ENCODE measurements around the gene KNCN.

DNA sequence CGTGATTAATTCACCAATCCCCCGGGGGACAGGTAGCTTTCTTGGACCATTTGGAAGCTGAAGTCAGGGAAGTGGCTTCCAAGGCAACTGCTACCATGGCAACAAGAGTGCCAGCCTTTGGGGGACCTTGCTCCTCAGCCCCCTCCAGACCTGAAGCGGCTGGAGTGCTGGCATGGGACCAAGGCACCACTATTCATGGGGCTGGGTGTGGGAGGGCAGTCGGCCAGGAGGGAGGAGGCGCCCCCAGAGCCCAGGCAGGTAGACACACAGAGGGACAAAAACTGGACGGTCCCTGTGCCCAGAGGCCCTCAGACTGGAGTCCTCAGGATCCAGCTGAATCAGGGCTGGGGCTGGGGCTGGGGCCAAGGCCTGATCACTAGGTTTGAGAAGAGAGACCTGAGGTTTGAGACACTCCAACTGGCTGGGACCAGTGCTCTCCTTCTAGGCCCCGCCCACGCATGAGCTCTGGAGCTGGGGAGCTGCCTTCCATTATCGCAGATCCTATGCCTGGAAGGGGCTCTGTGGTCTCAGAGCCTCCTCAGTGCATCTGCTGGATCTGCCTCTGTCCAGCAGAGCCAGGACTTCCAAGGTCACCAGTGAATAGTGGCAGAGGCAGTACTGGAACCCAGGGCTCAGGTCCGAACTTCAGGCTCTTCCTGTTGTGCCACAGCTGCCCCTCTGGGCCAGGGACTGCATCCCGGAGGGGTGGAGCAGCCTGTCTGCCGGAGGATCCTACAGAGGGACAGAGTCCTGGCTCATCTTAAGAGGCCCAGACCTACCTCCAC lies 3.3 kb upstream of the KNCN start:
- TF ChIP-seq POLR2A (IDR thresholded peaks at IDR 0.05; ENCODE audit: low read depth, low read length) (no peak), POLR2AphosphoS5 (IDR thresholded peaks at IDR 0.05; ENCODE audit: low read depth, low read length) (no peak), TAF1 (IDR thresholded peaks at IDR 0.05; ENCODE audit: borderline replicate concordance, low read depth, low read length) (no peak)

All from GM12892 (cell line).